Stomach (tissue), 9 donors: Measurements from ENCODE around the gene GCNT4. TPM values are rescaled to one million over a fixed set of nuclear protein-coding genes. Genes with fewer than 3 reads are reported as not detected.
A peak's percentile ranks its signal among the peaks of the same experiment; 100 is the strongest.

Source experiments
- DNase-seq, 2 donors: peaks; one replicate each; pipeline versions ENCODE4 v3.0.0 to v3.0.0-alpha.2; 2013 to 2019
- H3K27ac ChIP-seq, 5 donors: fragments of 200-600 bp in 4 of 5; sonication (generic) in 4 of 5; one replicate each; pipeline ENCODE4 v1.5.1; 2013 to 2019; ENCODE audit warnings: mild to moderate bottlenecking in 1 of 5, moderate library complexity in 1 of 5
- H3K27me3 ChIP-seq, 3 donors: fragments of 200-600 bp; sonication (generic); one replicate each; pipeline ENCODE4 v1.5.1; 2017 to 2019; ENCODE audit warnings: mixed run types in 1 of 3
- H3K36me3 ChIP-seq, 4 donors: fragments of 200-600 bp; sonication (generic); 1 replicate in 3 of 4; 2 replicates in 1 of 4; pipeline ENCODE4 v1.5.1; 2016 to 2019
- H3K4me1 ChIP-seq, 4 donors: fragments of 200-600 bp; sonication (generic); one replicate each; pipeline ENCODE4 v1.5.1; 2016 to 2019
- H3K4me3 ChIP-seq, 4 donors: fragments of 200-600 bp; sonication (generic) in 3 of 4; one replicate each; pipeline ENCODE4 v1.5.1; 2016 to 2019; ENCODE audit warnings: mild to moderate bottlenecking in 1 of 4
- H3K9me3 ChIP-seq, 4 donors: fragments of 200-600 bp; sonication (generic); one replicate each; pipeline ENCODE4 v1.5.1; 2016 to 2019
- CTCF ChIP-seq, 7 experiments: fragments of 450-650 bp in 4 of 7; fragments of 200-600 bp in 3 of 7; sonication (generic) in 3 of 7; IDR thresholded peaks; one replicate each; pipeline ENCODE4 v1.5.1; 2016 to 2019; ENCODE audit warnings: antibody characterized with exemption in 7 of 7, control low read depth in 2 of 7, mild to moderate bottlenecking in 1 of 7
- EP300 ChIP-seq: sonication (generic); formaldehyde crosslinking; IDR thresholded peaks from one replicate; pipeline ENCODE4 v1.6.1; 2017; ENCODE audit warnings: antibody characterized with exemption
- POLR2A ChIP-seq, 4 donors: fragments of 450-650 bp; IDR thresholded peaks; one replicate each; pipeline ENCODE4 v1.6.1; 2016; ENCODE audit warnings: antibody characterized with exemption in 4 of 4, control low read depth in 2 of 4, mild to moderate bottlenecking in 1 of 4, moderate library complexity in 1 of 4
- POLR2AphosphoS5 ChIP-seq, 3 donors: sonication (generic); formaldehyde crosslinking; IDR thresholded peaks; one replicate each; pipeline ENCODE4 v1.6.1; 2016; ENCODE audit warnings: antibody characterized with exemption in 3 of 3
- WGBS, 5 donors: extraction: QIAGEN DNeasy Blood & Tissue Kit in 3 of 5; methylation state at CpG; one replicate each; pipeline versions ENCODE4 v1.1.5 to v1.1.7; 2013 to 2018; 5-methylcytosine and 5-hydroxymethylcytosine counted together
- intact Hi-C: fragments of 100-400 bp; cut with DNase I; formaldehyde crosslinking; loops from one replicate; pipeline ENCODE4 v1.15.1; 2023; ENCODE audit warnings: low total_unique reads
- polyA plus RNA-seq, 3 donors: library from polyadenylated mRNA; stranded (reverse); fragments of 200-250 nt; gene quantifications; one replicate each; pipeline ENCODE4 v1.2.3, GENCODE V29; 2013
- total RNA-seq, 5 donors: library from RNA; depleted of rRNA; stranded (reverse); fragments of >200 nt; gene quantifications; one replicate each; pipeline versions ENCODE4 v1.1.0 to v1.2.3, GENCODE V29; 2014 to 2016
- donor health status: healthy with polysubstance abuse.
- donor health status: Bipolar disorder and iron deficiency.
- donor health status: healthy.

The GCNT4 gene
- total and polyA plus RNA-seq, 8 donors, result 1.2 to 31.4 (median 3.6) TPM

GRCh38 chr5:75043633-75044264 is 8.6 kb downstream of the GCNT4 start:
- H3K36me3 ChIP-seq, result peaks cover 0 to 50% (median 36%) of the 10 kb centered on the region in 4 donors
- intact Hi-C loops, result no loop called here
- TF ChIP-seq CTCF (IDR thresholded peaks at IDR 0.05), result no peak
- TF ChIP-seq EP300, result no peak
- no peak for TF ChIP-seq POLR2AphosphoS5 (IDR thresholded peaks at IDR 0.05)
- no peak for TF ChIP-seq POLR2A (IDR thresholded peaks at IDR 0.05)
- H3K27ac ChIP-seq, result no peak overlapping the region
- H3K9me3 ChIP-seq, result no peaks in the 10 kb centered on the region
- H3K4me1 ChIP-seq, result peaks cover 5 to 32% (median 17%) of the 10 kb centered on the region in 4 donors
- H3K4me3 ChIP-seq, result no peak overlapping the region
- 77 to 88% (median 83%) methylated on average over 7 of the region's 7 CpGs for WGBS, 5 donors
- H3K27me3 ChIP-seq, result no peaks in the 10 kb centered on the region
- DNase-seq, result no peak

- no peak for TF ChIP-seq CTCF (IDR thresholded peaks at IDR 0.05)
- no peak for TF ChIP-seq POLR2A (IDR thresholded peaks at IDR 0.05)
- TF ChIP-seq EP300, result no peak
- TF ChIP-seq POLR2AphosphoS5 (IDR thresholded peaks at IDR 0.05), result no peak
- 86 to 98% (median 91%) methylated on average over 1 of the region's 1 CpG for WGBS, 5 donors
- intact Hi-C loops, result no loop called here
- DNase-seq, result no peak
- H3K27ac ChIP-seq, result no peak overlapping the region
- H3K36me3 ChIP-seq, result peaks cover 0 to 54% (median 38%) of the 10 kb centered on the region in 4 donors
- H3K27me3 ChIP-seq, result no peaks in the 10 kb centered on the region
- no peaks in the 10 kb centered on the region for H3K9me3 ChIP-seq
- H3K4me1 ChIP-seq, result peaks cover 0 to 28% (median 16%) of the 10 kb centered on the region in 4 donors
- no peak overlapping the region for H3K4me3 ChIP-seq
Observed at GRCh38 chr5:75042522-75042921, 9.8 kb downstream of the GCNT4 start.

GRCh38 chr5:75040973-75041372 is 11.4 kb downstream of the GCNT4 start:
- peaks cover 0 to 45% (median 30%) of the 10 kb centered on the region in 4 donors for H3K36me3 ChIP-seq
- no peak for DNase-seq
- H3K27ac ChIP-seq, result no peak overlapping the region
- WGBS, 5 donors, result 49 to 88% (median 67%) methylated on average over 4 of the region's 4 CpGs
- no peaks in the 10 kb centered on the region for H3K27me3 ChIP-seq
- H3K9me3 ChIP-seq, result no peaks in the 10 kb centered on the region
- intact Hi-C loops, result no loop called here
- TF ChIP-seq EP300 (no peak), POLR2AphosphoS5 (IDR thresholded peaks at IDR 0.05) (no peak), CTCF (IDR thresholded peaks at IDR 0.05) (no peak), POLR2A (IDR thresholded peaks at IDR 0.05) (no peak)
- H3K4me3 ChIP-seq, result no peak overlapping the region
- H3K4me1 ChIP-seq, result peaks cover 0 to 25% (median 16%) of the 10 kb centered on the region in 4 donors

- TF ChIP-seq POLR2AphosphoS5 (IDR thresholded peaks at IDR 0.05), result peak in 2 of 3 donors; percentile 77 to 87
- no peak for TF ChIP-seq POLR2A (IDR thresholded peaks at IDR 0.05)
- Histone ChIP-seq H3K4me3 (no peak overlapping the region), H3K27ac (peak overlapping the region in 4 of 5 donors; percentile 24 to 84 (median 46)), H3K9me3 (no peaks in the 10 kb centered on the region), H3K36me3 (peaks cover 0 to 25% (median 6%) of the 10 kb centered on the region in 4 donors), H3K27me3 (no peaks in the 10 kb centered on the region), H3K4me1 (peaks cover 9 to 43% (median 14%) of the 10 kb centered on the region in 4 donors)
- WGBS, 5 donors, result 31 to 70% (median 45%) methylated on average over 4 of the region's 4 CpGs
- intact Hi-C loops, result no loop called here
- peak; percentile 65 to 90 for DNase-seq
Observed at GRCh38 chr5:75037106-75037505, 15.3 kb downstream of the GCNT4 start.
